CD14-positive monocyte (primary cell): ENCODE data around the gene NPR3. TPM values are rescaled to one million over a fixed set of nuclear protein-coding genes. Genes with fewer than 3 reads are reported as not detected.

ENCODE experiments used
- DNase-seq, 3 donors: peaks; one replicate each; pipeline ENCODE4 v3.0.0-alpha.2; 2011 to 2022
- H2AFZ ChIP-seq: 2 replicates; pipeline ENCODE4 v1.6.0; 2012; ENCODE audit warnings: mild to moderate bottlenecking, low read depth, low read length, inconsistent platforms; ENCODE audit not compliant: insufficient read depth, poor library complexity, severe bottlenecking
- H3K27ac ChIP-seq, 2 donors: 1 replicate in 1 of 2; 2 replicates in 1 of 2; pipeline ENCODE4 v1.5.1; 2012 to 2013; ENCODE audit warnings: low read length in 2 of 2, control low read depth in 1 of 2, inconsistent platforms in 1 of 2, low read depth in 1 of 2, mild to moderate bottlenecking in 1 of 2
- H3K27me3 ChIP-seq, 2 donors: one replicate each; pipeline versions ENCODE4 v1.6.0 to v1.6.1; 2011 to 2013; ENCODE audit warnings: low read length in 2 of 2; ENCODE audit not compliant: control insufficient read depth in 2 of 2, insufficient read depth in 2 of 2
- H3K36me3 ChIP-seq, 2 donors: replicated peaks in 1 of 2; 1 replicate in 1 of 2; 2 replicates in 1 of 2; pipeline versions ENCODE4 v1.5.1 to v1.6.1; 2012 to 2013; ENCODE audit warnings: low read length in 2 of 2, control low read depth in 1 of 2, inconsistent platforms in 1 of 2, mild to moderate bottlenecking in 1 of 2; ENCODE audit not compliant: insufficient read depth in 2 of 2, control insufficient read depth in 1 of 2
- H3K4me1 ChIP-seq, 2 donors: 1 replicate in 1 of 2; 2 replicates in 1 of 2; pipeline versions ENCODE4 v1.5.1 to v1.6.1; 2012 to 2013; ENCODE audit warnings: low read length in 2 of 2, control low read depth in 1 of 2, inconsistent platforms in 1 of 2, mild to moderate bottlenecking in 1 of 2, moderate library complexity in 1 of 2; ENCODE audit not compliant: insufficient read depth in 2 of 2, control insufficient read depth in 1 of 2
- H3K4me2 ChIP-seq: replicated peaks from 2 replicates; pipeline ENCODE3; 2012; ENCODE audit warnings: low read length, moderate library complexity, mild to moderate bottlenecking; ENCODE audit not compliant: poor library complexity, severe bottlenecking; ENCODE audit errors: extremely low read depth
- H3K4me3 ChIP-seq, 3 experiments: fragments of 200-600 bp in 1 of 3; sonication (generic) in 1 of 3; replicated peaks in 1 of 3; 1 replicate in 2 of 3; 2 replicates in 1 of 3; pipeline ENCODE4 v1.5.1; 2011 to 2013; ENCODE audit warnings: low read length in 3 of 3, mild to moderate bottlenecking in 3 of 3, control low read depth in 2 of 3, low read depth in 2 of 3, inconsistent platforms in 1 of 3, moderate library complexity in 1 of 3
- H3K79me2 ChIP-seq: 2 replicates; pipeline ENCODE4 v1.6.0; 2012; ENCODE audit warnings: mild to moderate bottlenecking, control low read depth, inconsistent platforms, low read length, moderate library complexity; ENCODE audit not compliant: insufficient read depth
- H3K9ac ChIP-seq: 2 replicates; pipeline ENCODE4 v1.6.0; 2017; ENCODE audit warnings: low read length, mild to moderate bottlenecking; ENCODE audit not compliant: insufficient read depth, poor library complexity, severe bottlenecking
- H3K9me3 ChIP-seq, 2 donors: replicated peaks in 1 of 2; 1 replicate in 1 of 2; 2 replicates in 1 of 2; pipeline versions ENCODE4 v1.5.1 to v1.6.1; 2012 to 2013; ENCODE audit warnings: low read length in 2 of 2, control low read depth in 1 of 2; ENCODE audit not compliant: control insufficient read depth in 1 of 2, insufficient read depth in 1 of 2
- H4K20me1 ChIP-seq: 2 replicates; pipeline ENCODE4 v1.6.0; 2012; ENCODE audit warnings: mild to moderate bottlenecking, low read length, control low read depth, moderate library complexity; ENCODE audit not compliant: insufficient read depth
- H3K27ac Mint-ChIP-seq, 7 donors: one replicate each; pipeline ENCODE4 v1.8.0; 2020; ENCODE audit warnings: mild to moderate bottlenecking in 7 of 7, mixed read lengths in 7 of 7, moderate library complexity in 6 of 7, inconsistent platforms in 2 of 7
- H3K27me3 Mint-ChIP-seq, 3 donors: one replicate each; pipeline ENCODE4 v1.8.0; 2021 to 2022; ENCODE audit warnings: low read depth in 3 of 3, mild to moderate bottlenecking in 3 of 3, mixed read lengths in 3 of 3, moderate library complexity in 3 of 3, inconsistent platforms in 1 of 3
- H3K36me3 Mint-ChIP-seq, 2 donors: one replicate each; pipeline ENCODE4 v1.8.0; 2020; ENCODE audit warnings: mixed read lengths in 2 of 2, inconsistent platforms in 1 of 2, mild to moderate bottlenecking in 1 of 2
- H3K4me1 Mint-ChIP-seq: one replicate; pipeline ENCODE4 v1.8.0; 2020; ENCODE audit warnings: mild to moderate bottlenecking, mixed read lengths
- H3K4me3 Mint-ChIP-seq, 2 donors: one replicate each; pipeline ENCODE4 v1.8.0; 2020; ENCODE audit warnings: mild to moderate bottlenecking in 2 of 2, mixed read lengths in 2 of 2, moderate library complexity in 1 of 2
- H3K9me3 Mint-ChIP-seq, 7 donors: one replicate each; pipeline ENCODE4 v1.8.0; 2020 to 2022; ENCODE audit warnings: mixed read lengths in 7 of 7, mild to moderate bottlenecking in 6 of 7, moderate library complexity in 6 of 7, inconsistent platforms in 2 of 7
- CTCF ChIP-seq: fragments of 200-600 bp; IDR thresholded peaks from one replicate; pipeline ENCODE4 v1.8.0; 2022; ENCODE audit warnings: antibody characterized with exemption, mild to moderate bottlenecking
- intact Hi-C, 2 donors: fragments of 100-400 bp; cut with micrococcal nuclease; formaldehyde crosslinking; loops; one replicate each; pipeline versions ENCODE4 v1.15.0 to v1.15.1; 2023
- polyA plus RNA-seq, 3 donors: library from polyadenylated mRNA; depleted of rRNA in 1 of 3; unstranded in 2 of 3; stranded (reverse) in 1 of 3; fragments of 300-500 nt in 2 of 3; fragments of >200 nt in 1 of 3; fragmentation: Illumina TruSeq in 2 of 3; gene quantifications; 1 replicate in 2 of 3; 2 replicates in 1 of 3; pipeline ENCODE4 v1.2.3, GENCODE V29; 2012 to 2021

The NPR3 gene
- polyA plus RNA-seq, 3 donors, result not detected

GRCh38 chr5:32814141-32814540 lies 103.0 kb downstream of the NPR3 start:
- Mint-ChIP-seq H3K27ac (no peak overlapping the region), H3K27me3 (no peaks in the 10 kb centered on the region), H3K9me3 (peaks cover 1 to 7% (median 2%) of the 10 kb centered on the region in 7 donors), H3K4me1 (no peaks in the 10 kb centered on the region), H3K36me3 (no peaks in the 10 kb centered on the region), H3K4me3 (no peak overlapping the region)
- no peak for TF ChIP-seq CTCF
- no peak for DNase-seq
- Histone ChIP-seq H4K20me1 (no peaks in the 10 kb centered on the region), H3K27me3 (no peaks in the 10 kb centered on the region), H3K79me2 (no peaks in the 10 kb centered on the region), H3K36me3 (no peaks in the 10 kb centered on the region), H3K4me1 (no peaks in the 10 kb centered on the region), H3K4me2 (no peak overlapping the region), H2AFZ (no peak overlapping the region), H3K27ac (no peak overlapping the region), H3K9ac (no peak overlapping the region), H3K4me3 (no peak overlapping the region), H3K9me3 (no peaks in the 10 kb centered on the region)
- intact Hi-C loops, result no loop called here

- no peaks in the 10 kb centered on the region for H3K27me3 Mint-ChIP-seq
- TF ChIP-seq CTCF, result no peak
- Histone ChIP-seq H3K27me3 (no peaks in the 10 kb centered on the region), H4K20me1 (no peaks in the 10 kb centered on the region), H3K4me2 (no peak overlapping the region), H3K36me3 (no peaks in the 10 kb centered on the region), H3K9me3 (no peaks in the 10 kb centered on the region), H3K27ac (no peak overlapping the region), H2AFZ (no peak overlapping the region), H3K4me3 (no peak overlapping the region), H3K4me1 (no peaks in the 10 kb centered on the region), H3K9ac (no peak overlapping the region), H3K79me2 (no peaks in the 10 kb centered on the region)
- intact Hi-C loops, result no loop called here
- no peak overlapping the region for H3K4me3 Mint-ChIP-seq
- no peak overlapping the region for H3K27ac Mint-ChIP-seq
- DNase-seq, result no peak
- no peaks in the 10 kb centered on the region for H3K36me3 Mint-ChIP-seq
- H3K9me3 Mint-ChIP-seq, result peaks cover 1 to 7% (median 2%) of the 10 kb centered on the region in 7 donors
- H3K4me1 Mint-ChIP-seq, result no peaks in the 10 kb centered on the region
Measured at GRCh38 chr5:32814620-32815019, 103.5 kb downstream of the NPR3 start.
